HK-2 (cell line): Measurements from ENCODE around the gene TUBB4B.
A peak's percentile ranks its signal among the peaks of the same experiment; 100 is the strongest.

ENCODE experiments used
- DNase-seq: peaks from one replicate; pipeline ENCODE4 v3.0.0-alpha.2; 2018; ENCODE audit not compliant: unreplicated experiment

The TUBB4B gene

DNA sequence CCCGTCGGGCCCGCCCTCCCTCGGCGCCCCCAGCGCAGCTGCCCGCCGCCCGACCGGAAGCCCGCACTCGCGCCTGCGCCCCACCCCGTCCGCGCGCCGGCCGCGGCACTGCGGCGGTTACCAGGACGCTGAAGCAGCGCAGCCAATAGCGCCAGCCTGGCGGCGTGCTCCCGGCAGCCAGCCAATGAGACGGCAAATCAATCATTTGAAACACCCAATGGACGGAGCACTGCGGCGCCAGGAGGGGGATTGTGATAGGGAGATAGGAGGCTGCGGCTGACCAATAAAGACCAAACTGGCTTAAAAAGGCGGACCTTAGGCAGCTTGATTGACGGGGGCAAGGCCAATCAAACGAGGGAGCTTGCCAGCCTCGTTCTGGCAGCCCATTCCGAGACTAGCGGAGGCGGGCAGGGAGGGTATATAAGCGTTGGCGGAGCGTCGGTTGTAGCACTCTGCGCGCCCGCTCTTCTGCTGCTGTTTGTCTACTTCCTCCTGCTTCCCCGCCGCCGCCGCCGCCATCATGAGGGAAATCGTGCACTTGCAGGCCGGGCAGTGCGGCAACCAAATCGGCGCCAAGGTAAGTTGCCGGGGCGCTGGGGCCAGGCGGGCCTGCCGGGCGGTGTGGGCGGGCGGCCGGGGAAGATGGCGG lies at the start of gene TUBB4B:
Gene TUBB4B, plus strand, starts transcription at position 447 of the 649 bp plus-strand sequence. Its CDS starts 74 bp downstream, at position 521.
- DNase-seq = peak; percentile 99

- no peak for DNase-seq
Observed at GRCh38 chr9:137191691-137192447, 49.2 kb upstream of the TUBB4B start.

GRCh38 chr9:137192448-137192780 lies 48.7 kb upstream of the TUBB4B start:
- DNase-seq = no peak

- DNase-seq = no peak
Observed at GRCh38 chr9:137192859-137193258, 48.2 kb upstream of the TUBB4B start.

DNA sequence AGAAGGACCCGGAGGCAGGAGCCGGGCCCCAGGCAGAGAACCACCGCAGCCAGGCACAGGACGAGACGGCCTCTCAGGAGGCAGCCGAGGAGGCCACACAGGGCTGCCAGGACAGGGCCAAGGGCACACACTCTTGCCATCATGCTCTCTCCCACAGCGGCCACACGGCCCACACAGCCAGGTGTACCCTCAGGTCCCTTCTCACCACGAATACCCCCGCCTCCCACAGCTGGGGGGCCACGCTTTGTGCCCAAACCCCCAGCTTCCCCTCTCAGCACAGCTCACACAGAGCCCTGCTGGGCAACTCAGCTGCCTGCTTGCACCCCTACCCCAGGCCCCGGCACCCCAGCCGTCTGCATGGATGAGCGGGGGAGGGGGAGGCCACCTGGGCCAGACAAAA lies 47.3 kb upstream of the TUBB4B start:
- DNase-seq = no peak

DNA sequence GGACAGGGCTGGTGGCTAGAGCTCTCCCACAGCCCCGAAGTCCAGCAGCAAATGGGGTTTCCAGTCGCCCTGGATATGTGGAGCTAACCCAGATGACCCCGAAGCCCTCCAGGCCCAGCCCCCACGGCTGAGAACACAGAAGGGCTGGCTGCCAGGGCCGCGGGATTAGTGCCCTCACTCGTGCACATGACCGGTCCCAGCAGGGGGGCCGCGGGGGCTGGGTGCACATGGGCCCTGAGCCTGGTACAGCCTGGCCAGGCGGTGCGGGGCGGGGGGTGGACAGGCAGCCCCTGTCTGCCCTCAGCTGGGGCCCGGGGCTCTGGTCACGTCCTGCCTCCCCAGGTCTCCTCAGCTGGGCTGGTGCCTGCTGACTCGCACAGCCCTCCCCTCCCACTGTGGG lies 46.7 kb upstream of the TUBB4B start:
- peak; percentile 40 for DNase-seq

GRCh38 chr9:137194909-137195308 lies 46.2 kb upstream of the TUBB4B start:
- no peak for DNase-seq

DNA sequence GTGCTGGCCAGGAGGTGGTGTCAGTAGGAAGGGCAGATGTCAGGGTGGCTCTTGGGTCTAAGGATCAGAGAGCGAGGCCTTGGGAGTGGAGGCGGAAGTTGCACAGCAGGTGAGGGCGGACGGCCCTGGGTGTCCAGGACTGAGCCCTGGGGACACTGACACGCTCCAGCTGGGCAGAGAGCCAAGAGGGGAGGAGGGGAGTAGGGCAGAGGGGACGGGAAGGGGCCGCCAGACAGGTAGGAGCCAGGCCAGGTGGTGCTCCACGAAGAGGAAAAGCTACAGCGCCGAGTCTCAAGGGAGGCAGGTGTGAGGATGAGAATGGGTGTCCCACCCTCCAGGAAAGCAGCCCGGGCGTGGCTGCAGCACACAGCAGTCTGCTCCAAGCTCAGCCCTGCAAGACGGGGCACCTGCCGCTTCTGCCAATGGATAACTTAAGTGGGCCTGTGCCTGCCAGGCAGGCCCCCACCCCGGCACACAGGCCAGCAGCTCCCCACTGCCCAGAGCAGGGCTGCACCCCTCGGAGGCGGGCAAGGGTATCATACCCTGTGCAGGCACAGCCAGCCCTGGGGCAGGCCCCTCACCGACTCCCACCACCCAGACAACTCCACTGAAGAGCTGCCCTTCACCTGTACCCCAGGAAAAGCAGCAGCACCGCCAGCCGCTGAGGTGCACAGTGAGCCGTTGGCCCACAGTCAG lies 45.4 kb upstream of the TUBB4B start:
- DNase-seq = no peak

DNA sequence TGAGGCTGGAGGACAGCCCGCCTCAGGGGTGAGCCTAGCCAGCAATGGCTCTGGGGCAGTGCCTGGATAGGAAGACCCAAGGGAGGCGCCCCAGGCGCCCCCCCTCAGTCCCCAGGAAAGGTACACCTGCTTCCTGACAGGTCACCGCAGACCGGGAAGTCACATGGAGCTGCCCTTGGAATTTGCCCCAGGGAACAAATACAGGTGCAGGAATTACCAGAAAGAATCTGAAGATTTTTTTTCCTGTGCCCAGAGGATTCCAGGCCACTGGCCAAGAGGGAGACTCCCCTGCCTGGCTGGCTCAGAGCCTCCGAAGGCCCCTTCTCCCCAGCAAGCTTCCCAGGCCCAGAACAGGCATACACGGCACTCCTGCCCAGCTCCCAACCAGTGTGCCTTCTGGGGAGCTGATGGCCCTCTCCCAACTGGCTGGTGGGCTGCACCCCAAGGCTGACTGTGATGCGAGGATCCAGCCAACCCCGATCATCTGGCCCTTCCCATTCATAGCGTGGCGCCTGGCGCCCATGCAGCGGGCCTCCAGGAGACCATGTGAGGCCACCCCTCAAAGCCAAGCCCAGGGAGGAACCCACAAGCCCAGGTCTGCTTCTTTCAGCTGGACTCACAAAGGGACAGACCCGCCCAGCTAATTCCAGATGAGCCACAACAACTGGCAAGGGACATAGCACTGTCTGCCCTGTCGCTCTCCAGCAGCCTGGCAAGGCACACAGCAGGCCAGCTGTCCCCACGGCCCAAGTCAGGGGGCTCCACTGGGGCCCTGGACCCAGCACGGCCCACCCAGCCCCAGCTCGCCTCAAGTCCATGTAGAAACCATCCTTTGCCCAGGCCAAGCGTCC lies 42.8 kb upstream of the TUBB4B start:
- DNase-seq = no peak

- no peak for DNase-seq
Observed at GRCh38 chr9:137198902-137199283, 42.2 kb upstream of the TUBB4B start.

DNA sequence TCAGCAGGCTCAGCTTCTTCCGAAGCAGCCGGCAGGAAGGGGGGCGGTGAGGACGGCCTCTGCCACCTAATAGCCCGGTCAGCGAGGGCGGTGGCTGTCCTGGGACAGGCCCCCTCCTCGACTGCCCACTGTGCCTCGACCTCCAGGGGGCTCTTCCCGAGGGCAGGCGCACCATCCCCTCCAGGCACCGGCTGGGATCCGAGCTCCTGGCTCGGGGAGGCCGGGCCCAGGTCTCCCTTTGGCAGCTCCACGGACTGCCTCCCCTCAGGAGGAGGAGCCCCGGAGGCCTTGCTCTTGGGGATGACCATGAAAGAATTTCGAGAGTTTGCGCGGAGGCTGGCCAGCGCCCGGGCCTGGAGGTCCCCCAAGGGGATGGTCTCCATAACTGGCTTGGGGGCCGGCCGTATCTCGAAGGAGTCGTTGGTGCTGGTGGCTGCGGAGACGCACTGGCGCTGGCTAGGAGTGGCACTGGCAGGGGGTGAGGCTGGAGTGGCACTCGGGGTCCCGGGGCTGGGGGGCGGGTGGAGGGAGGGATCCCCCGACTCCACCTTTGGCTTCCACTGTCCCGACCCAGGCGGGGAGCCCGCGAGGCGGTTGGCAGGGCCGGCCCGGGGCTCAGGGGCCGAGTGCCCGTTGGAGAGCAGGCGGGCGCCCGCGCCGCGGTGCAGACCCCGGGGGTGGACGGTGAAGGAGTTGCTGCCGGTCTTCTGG lies 41.5 kb upstream of the TUBB4B start:
- DNase-seq = peak; percentile 47

- peak; percentile 99 for DNase-seq
Observed at GRCh38 chr9:137200311-137201204, 40.5 kb upstream of the TUBB4B start, which contains the start of gene TPRN. Gene TPRN, minus strand, starts transcription at chr9:137200741. Its CDS starts 30 bp downstream, at chr9:137200711.

DNA sequence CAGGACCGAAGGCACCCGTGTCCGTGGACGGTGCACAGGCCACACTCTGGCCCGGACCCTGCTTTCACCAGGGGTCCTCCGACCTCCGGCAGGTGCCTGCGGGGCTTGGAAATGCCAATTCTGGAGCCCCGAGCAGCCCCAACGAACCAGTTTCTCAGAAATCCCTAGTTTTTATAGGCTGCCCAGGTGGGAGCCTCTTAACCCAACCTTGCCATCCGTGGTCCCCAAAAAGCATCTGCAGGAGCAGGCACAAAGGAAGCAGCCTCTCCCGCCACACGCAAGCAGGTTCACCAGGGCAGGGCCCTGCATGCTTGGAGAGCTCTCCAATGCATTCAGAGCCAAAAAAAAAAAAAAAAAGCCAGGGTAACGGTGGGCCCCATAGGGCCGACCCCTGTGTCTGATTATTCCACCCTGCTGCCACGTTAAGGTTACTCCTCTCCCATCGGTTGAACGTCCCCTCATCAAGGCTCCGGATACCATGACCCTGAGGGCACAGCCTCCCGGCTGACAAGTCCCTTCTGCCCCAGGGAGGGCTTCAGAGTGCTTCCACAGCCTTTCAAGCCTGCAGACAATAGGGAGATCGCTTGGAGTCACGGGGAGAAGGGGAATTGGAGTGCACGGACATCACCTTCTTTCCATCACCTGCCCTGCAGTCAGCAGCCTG lies 39.8 kb upstream of the TUBB4B start:
- no peak for DNase-seq

DNA sequence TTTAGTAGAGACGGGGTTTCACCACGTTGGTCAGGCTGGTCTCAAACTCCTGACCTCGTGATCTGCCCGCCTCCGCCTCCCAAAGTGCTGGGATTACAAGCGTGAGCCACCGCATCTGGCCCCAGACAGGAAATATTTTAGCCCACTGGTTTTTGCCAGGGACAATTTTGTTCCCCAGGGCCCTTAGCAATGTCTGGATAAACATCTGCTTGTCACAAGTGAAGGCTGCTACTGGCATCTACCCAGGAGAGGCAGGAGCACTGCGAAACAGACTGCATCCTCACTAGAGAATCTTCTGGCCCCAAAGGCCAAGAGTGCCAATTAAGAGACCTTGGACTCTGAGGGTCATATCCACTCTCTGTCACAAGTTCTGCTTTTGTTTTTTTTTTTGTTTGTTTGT lies 38.1 kb upstream of the TUBB4B start:
- DNase-seq = no peak

DNA sequence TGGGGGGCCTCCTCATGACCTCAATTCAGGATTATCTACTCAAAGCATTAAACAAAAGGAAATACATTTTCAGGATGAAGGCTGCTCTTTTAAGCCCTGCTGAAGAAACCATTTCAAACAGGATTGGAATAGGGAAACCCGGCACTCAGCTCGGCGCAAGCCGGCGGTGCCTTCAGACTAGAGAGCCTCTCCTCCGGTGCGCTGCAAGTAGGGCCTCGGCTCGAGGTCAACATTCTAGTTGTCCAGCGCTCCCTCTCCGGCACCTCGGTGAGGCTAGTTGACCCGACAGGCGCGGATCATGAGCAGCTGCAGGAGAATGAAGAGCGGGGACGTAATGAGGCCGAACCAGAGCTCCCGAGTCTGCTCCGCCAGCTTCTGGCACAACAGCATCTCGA lies 36.4 kb upstream of the TUBB4B start:
- DNase-seq = no peak

DNA sequence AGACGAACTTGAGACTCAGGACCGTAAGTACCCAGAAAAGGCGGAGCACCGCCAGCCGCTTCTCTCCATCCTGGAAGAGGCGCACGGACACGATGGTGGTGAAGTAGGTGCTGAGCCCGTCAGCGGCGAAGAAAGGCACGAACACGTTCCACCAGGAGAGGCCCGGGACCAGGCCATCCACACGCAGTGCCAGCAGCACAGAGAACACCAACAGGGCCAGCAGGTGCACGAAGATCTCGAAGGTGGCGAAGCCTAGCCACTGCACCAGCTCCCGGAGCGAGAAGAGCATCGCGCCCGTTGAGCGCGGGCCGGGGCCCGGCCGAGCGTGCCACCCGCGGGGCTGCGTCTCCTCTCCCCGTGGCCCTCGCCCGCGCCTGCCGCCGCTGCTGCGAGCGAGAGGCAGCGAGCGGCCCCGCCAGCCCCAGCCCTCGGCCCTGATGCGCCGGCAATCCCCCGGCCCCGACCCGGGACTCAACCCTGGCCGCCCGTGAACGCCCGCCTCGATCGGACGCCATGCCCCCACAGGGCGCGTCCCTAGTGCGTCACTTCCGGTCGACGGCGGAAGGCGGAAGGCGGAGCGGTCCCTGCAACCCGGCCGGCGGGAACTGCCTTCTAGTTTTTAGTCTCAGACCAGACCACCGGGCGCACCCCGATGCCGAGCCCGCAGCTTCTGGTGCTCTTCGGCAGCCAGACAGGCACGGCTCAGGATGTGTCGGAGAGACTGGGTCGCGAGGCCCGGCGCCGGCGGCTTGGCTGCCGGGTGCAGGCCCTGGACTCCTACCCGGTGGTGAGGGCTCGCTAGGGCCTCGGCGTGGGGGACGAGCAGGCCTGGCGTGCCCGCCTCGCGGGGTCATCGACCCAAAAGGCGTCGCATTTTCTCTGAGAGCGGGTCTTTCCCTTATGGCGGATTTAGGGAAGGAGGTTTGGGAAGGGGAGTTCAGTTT lies 35.7 kb upstream of the TUBB4B start, which contains the start of the genes NDOR1 and TMEM203:
Gene NDOR1, plus strand, starts transcription at position 575 of the 944 bp plus-strand sequence. Its CDS starts 78 bp downstream, at position 653.
Gene TMEM203, minus strand, starts transcription at position 523 of the 944 bp plus-strand sequence. Its CDS starts 234 bp downstream, at position 289.
- DNase-seq = peak; percentile 88

- DNase-seq = no peak
Observed at GRCh38 chr9:137206602-137207001, 34.5 kb upstream of the TUBB4B start.

GRCh38 chr9:137211532-137211931 lies 29.6 kb upstream of the TUBB4B start:
- no peak for DNase-seq
